ENCODE results near the gene CDH23.

- TF ChIP-seq POLR2A (IDR thresholded peaks at IDR 0.05; ENCODE audit: low read length) (no peak), GATA1 (IDR thresholded peaks at IDR 0.05; ENCODE audit: low read depth, low read length) (no peak)
Observed at GRCh38 chr10:71646592-71647292, 250.0 kb downstream of the CDH23 start.

All from erythroblast (primary cell).